Hematopoietic multipotent progenitor cell treated with erythropoietin and hydrocortisone succinate and interleukin-3 and kit ligand, for 8 days (in vitro differentiated cells): Measurements from ENCODE around the gene ADAM8.
"Not testable (repeated sequence)": the region's sequence is repeated elsewhere in the genome, so short reads cannot be mapped to it uniquely, and the experiment has no call there.

Experiments
- DNase-seq: peaks from one replicate; pipeline ENCODE4 v3.0.0-alpha.2; 2015

ADAM8 gene

DNA sequence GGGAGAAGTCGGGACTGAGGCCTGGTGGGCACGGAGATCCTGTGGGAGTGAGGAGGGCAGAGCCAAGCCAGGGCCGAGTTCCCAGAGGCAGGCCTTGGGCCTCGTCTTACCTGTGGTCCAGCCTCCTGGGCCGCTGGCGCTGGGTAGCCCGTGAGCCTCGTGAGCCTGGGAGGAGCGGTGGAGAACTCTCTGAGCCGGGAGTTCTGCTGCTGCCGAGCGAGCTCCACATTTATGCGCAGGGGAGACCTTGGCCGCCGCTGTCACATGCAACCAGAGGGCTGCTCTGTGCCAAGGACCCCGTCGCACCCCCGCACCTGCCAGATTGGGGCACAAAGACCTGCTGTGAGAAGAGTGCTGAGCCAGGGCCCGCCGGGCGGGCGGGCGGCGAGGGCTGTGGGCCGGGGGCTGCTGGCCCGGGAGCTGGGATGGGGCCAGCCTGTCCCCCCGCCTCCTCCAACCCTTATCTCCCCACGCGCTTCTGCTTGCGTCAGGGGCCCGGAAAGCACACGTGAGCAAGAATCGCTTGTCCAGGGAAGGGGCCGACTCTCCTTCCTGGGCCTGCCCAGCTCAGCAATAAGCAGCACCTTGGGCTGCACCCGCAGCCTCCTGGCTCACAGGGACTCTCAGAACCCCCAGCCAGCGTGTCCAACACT, 28.9 kb downstream of the ADAM8 start:
- no peak for DNase-seq

DNA sequence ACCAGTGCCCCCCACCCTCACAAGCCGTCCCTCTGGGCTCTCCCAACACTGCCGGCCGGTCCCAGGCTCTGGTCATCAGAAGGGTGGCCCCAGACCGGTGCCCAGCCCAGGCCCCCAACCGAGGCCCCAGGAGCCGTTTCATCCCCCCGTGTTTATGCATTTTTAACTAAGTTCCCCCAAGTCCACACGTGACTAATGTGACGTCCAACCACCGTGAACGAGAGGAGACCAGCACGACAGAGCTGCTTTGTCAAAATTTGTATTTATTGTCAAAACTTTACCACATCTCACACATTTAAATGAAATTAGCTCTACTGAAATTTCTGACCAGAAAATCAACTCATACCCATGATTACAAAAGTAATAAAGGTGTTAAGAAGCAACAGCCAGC, 30.4 kb downstream of the ADAM8 start:
- DNase-seq: no peak

DNA sequence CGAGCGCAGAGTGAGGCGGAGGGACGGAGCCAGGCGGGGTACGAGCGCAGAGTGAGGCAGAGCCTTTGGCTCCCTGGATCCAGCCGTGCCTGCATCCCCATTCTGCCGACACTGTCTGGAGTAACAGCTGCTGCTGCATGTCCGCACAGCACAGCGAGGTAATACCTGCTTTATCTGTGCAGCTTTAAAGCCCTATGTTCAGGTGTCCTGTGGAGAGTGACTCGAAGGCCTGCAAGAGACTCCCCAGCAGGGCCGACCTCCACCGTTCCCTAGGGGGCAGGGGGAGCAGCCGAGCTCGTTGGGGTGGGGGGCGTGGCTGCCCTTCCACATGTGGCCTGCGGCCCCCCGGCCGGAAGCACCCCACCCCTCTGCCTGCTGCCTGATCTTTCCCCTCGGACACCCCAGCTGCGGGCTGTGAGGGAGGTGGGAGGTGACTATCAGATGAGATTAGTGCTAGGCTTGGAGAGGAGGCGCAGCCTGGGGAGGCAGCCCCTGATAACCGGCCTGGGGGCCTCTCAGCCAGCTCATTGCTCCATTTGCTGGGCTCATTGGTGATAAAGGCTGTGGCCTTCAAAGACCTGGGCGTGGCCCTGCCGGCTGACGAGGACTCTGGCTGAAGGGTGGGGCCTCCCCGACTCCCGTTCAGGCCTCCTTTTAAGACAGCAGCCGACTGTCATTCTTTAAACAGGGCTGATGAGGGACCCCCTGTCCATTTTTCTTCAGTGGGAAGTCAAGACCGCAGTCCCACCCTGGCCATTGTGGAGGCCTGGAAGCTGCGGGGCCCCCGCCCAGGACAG, 31.0 kb downstream of the ADAM8 start:
- peak; percentile 98 for DNase-seq

DNA sequence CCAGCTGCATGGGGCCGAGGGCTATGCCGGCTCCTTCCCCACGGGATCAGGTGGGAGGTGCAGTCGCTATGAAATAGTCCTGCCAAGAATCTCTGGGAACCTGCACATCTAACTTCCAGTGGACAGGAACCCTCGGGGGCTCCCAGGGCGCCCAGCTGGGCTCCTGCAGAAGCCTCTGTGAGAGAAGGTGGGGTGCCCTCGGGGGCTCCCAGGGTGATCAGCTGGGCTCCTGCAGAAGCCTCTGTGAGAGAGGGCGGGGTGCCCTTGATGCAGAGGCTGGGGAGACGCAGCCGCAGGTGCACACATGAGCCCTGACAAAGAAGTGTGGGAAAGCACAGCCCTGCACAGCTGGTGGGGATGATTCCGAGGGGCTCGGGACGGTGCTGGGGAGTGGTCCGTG, 33.1 kb downstream of the ADAM8 start:
- DNase-seq: no peak

DNA sequence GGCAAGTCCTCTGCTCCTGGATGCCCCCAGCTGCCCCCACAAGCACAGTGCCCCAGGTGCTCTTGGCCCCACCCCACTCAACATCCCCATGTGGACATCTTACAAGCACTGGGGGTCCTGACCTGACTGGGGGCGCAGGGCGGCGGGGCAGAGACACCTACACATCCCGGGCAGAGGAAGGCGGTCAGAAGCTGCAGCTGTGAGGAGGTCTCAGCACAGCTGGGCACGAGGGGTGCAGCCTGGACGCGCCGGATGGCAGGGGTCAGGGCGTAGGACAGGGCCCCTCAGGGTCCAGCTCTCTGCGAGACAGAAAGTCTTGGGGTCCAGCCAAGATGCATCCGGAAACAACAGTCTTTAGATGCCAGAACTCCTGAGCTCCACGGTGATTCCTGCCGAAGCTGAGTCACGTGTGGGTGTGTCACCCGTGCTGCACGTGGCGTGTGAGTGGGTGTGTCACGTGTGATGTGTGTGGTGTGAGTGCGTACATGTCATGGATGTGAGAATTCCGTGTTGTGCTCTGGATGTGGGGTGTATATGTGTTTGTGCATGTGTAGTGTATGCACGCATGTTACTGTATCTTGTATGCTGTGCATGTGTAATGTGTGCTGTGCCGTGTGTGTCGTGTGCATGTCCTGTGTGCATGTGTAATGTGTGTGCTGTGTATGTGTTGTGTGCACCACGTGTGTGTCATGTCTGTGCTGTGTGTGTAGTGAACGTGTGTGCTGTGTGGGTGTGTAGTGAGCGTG, 33.9 kb downstream of the ADAM8 start:
- no peak for DNase-seq

DNA sequence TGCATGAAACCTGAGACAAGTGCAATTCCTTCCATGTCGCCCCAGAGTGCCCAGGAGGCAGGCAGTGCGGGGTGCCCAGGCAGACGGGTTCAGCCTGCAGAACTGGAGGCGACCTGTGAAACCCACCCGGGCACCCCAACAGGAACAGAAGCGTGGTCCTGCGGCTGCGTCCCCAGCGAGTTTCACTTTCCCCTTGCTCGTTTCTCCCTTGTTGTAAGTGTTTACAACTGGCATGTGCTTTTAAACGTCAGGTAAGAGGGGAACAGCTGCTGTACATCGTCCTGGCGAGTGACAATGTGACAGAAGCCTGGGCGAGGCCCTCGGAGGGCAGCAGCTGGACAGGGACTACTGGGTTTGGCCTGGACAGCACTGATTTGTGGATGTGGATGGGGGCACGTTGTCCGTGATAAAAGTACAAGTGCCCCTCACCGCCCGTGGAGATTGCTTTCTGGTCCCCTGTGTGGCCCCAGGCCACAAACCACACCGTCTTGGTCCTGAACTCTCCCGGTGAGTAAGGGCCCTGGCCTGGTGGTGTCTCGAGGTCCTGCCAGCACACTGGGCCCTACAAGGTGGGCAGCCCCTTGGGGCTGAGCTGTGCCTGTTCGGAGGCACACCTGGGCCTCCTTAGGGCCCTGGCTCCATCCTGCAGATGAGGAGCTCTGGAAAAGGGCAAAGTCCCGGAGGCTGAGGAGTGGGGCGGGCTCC, 35.0 kb downstream of the ADAM8 start:
- no peak for DNase-seq

DNA sequence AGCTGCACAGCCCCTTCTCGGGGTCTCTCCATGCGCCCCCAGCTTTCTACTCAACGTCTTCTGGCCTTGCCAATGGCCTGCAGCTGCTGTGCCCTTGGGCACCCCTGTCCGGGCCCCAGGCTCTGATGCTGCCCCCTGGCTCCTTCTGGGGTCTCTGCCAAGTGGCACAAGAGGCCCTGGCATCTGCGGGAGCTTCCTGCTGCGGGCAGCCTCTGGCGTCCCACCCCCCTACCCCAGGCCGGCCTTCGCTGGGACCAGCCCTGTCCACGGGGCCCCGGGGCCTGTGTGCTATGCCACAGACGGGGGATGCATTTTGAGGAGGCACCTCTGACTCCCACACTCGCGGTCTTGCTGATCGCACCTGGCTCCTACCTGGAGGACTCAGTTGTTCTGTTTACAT, 36.7 kb downstream of the ADAM8 start:
- no peak for DNase-seq

DNA sequence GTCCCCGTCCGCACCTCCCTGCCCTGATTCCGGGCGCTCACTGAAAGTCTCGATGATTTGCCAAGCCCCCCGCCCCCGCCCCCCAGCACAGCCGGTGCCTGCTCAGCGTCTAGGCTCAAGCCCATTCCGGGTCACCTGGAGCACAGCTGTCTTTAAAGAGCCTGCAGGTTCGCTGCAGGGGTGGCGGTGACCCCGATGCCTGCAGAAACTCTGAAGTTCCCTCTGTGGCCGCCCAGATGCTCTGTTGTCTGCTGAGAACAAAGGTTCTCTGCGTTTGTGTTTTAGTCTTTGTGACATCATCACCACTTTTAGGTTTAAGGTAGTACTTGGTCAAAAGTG, 38.2 kb downstream of the ADAM8 start:
- DNase-seq: no peak

DNA sequence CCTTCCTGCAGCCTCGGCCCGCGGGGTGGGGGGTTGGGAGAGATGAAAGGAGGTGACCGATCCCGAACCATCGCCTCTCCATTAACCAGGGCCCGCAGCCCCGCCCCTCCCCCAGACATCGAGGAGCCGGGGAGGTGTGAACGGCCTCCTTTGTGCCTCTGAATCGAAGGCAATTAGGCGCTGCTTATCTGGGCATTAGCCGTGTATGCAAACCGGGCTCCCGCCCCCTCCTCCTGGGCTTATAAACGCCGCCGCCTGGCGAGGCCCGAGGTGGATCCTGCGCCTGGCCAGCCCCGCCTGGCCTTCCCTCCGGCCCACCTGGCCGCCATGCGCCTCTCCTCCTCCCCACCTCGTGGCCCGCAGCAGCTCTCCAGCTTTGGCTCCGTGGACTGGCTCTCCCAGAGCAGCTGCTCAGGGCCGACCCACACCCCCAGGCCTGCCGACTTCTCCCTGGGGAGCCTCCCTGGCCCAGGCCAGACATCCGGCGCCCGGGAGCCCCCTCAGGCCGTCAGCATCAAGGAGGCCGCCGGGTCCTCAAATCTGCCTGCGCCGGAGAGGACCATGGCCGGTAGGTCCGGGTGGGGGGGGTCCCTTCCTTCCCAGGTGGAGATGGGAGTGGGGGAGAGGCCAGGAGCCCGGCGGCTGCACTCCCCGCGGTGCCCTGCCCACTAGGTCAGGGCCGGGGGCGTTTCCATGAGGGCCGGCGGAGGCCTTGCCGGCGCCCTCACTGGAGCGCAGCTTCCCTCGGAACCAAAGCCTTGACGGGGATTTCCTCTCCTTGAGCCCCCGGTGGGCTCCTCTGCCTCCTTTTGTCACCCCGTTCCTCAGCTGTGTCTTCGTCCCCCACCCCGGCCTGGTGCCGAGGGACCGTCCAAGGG, 38.8 kb downstream of the ADAM8 start, which contains the start of gene VENTX:
Gene VENTX, plus strand, starts transcription at position 268 of the 878 bp plus-strand sequence. Its CDS starts 60 bp downstream, at position 328.
- peak; percentile 25 for DNase-seq

DNA sequence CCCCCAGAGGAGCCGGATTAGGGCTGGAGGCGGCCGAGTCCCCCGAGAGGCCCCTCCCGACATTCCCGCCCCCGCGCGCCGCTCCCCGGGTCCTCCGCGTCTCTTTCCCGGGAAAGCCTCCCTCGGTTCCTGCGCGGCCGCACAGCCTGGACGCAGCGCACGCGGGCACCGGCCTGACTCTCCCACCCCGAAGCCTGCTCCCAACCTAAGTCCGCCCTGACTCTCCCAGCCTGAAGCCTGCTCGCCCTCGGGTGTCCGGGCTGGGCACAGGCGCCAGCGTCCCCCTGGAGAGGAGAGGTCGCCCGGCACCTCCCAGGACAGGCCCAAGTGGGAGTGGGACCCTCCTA, 39.5 kb downstream of the ADAM8 start:
- DNase-seq: no peak

DNA sequence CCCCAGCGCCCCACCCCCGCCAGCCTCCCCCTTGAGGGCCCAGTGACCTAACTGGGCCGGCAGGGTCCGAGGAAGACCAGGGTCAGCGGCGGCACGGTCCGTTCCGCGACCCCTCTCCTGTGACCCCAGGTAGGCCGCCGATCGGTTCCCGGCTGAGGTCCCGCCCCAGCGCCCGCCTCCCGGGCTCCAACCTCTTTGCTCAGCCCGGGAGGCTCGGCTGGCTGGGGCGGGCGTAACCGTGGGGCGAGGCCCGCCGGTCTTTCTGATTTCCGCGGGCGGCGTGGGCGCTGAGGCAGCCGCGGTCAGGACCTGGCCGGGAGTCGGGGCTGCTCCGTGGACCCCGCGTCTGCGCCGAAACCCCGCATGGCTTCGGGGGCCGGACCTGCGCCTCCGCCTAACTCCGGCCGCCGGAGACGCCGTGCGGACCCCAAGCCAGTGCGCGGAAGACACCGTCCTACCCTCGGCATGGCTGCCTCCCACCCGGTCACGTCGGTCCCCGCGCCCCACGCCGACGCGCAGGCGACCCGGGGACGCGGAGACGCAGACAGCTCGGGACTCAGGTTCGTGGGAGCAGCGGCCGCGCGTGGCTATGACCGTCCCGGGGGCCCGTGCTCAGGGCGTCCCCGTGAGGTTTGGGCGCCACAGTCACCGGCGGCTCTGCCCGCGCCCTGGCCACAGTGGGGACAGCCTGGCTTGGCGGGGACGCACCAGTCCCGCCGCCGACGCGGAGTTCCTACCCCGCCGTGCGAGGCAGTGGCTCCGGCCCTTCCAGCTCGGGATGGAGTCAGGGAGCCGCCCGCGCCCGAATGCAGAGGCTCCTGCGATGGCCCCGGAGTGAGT, 40.0 kb downstream of the ADAM8 start:
- DNase-seq: no peak

DNA sequence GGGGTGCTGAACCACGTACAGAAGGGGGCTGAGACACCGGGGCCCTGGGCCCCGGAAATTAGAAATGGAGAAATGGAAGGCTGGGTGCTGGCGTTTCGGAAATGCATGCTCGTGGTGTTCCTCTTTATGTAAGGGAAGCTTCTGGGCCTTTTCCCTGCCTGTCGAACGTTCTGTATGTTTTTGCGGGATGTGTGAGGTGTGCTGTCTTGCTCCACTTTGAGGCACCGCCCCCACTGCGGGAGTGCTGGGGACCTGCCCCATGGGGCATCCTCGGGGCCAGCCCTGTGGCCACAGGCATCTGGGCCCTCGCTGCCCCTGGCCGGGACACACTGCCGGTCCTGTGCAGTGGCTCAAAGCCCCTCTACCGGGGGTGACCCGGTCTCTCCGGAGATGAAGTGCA, 40.7 kb downstream of the ADAM8 start:
- no peak for DNase-seq

DNA sequence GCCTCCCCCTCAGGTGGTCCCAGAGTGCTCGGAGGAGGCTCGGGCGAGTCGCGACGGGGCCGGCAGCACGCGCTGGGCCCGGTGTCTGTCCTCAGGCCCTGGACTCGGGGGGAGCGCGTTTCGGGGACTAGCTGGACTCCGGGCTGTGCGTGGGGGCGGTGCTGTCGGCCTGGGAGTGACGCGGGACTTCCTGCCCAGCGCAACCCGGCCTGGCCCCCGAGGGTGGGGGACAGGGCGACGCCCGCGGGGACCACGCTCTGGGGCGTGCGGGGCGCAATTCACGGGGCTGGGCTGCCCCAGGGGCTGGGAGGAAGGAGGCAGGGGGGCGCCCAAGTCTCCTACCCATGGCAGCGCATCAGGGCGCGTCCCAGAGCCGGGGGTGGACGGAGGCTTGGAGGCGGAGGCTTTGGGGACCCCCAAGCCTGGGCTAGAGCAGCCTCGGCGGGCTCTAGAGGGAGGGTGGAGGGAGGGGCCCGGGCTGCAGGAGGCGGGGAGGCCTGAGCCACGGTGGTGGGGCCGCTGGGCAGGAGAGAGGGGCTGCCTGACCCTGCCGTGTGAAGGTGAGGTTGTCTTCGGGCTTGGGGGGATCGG, 41.3 kb downstream of the ADAM8 start:
- no peak for DNase-seq

DNA sequence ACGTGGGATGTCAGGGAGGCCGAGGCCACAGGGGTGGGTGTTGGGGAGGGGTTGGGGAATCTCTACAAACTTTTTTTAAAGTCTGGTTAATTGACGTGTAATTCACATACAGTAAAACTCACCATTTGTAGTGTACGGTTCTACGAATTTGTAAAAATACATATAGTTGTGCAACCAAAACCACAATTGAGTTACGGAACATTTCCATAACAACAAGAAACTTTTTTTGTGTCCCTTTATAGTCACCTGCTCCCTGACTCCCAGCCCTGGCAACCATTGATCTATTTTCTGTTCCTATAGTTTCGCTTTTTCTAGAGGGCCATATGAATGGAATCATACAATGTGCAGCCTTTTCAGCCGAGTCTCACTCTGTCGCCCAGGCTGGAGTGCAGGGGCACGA, 41.9 kb downstream of the ADAM8 start:
- not testable (repeated sequence) for DNase-seq

DNA sequence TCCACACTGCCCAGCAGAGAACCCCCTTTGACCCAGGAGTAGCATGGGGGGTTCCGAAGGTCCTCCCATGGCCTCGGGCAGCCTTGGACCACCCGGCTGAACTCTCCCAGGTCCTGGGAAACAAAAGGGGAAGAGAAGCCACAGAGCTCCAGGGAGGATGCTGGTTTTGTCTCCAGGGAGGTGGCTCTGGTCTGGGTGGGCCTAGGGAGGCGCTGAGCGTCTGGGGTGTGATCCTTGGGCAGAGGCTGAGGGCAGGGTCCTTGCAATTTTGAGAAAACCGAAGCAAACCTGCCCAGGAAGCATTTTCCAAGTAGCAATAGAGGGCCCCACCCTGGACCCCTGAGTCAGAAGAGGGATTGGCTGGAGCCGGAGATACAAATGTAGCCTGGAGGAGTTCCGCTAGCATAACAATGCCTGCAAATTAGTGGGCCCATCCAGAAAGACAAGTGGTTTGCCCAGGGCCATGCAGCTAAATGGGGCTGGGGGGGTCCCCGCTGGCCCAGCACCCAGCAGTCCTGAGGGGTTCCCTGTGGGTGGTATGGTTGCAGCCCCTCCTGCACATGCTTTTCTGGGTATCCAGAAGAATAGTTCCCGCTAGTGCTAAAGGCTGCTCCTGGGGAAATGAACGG, 44.6 kb downstream of the ADAM8 start:
- DNase-seq: no peak

DNA sequence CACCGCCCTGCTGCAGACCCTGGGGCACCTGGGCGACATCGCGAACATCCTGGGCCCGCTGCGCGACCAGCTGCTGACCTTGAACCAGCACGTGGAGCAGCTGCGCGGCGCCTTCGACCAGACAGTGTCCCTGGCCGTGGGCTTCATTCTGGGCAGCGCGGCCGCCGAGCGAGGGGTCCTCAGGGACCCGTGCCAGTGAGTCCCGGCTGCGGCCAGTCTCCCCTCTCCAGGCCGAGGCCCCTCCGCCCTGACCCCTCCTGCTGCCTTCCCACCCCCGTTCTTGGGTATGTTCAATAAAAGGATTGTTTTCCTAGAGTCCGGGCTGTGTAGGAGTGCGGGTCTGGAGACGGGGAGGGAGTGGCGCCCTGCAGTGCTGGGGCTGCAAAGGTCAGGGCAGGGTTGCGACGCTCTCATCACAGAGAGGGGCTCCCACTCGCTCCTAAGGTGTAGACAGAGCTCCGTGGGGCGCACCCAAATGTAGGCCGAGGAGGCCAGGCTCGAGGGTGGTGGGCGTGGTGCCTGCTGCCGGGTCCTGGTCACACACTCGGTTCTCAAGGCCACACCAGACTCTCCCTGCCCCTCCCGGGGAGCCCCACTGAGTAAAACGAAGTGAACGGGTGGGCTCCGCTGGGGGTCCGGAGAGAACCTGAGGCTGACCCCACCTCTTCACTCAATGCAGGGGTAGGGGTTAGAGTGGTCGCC, 45.3 kb downstream of the ADAM8 start:
- no peak for DNase-seq

DNA sequence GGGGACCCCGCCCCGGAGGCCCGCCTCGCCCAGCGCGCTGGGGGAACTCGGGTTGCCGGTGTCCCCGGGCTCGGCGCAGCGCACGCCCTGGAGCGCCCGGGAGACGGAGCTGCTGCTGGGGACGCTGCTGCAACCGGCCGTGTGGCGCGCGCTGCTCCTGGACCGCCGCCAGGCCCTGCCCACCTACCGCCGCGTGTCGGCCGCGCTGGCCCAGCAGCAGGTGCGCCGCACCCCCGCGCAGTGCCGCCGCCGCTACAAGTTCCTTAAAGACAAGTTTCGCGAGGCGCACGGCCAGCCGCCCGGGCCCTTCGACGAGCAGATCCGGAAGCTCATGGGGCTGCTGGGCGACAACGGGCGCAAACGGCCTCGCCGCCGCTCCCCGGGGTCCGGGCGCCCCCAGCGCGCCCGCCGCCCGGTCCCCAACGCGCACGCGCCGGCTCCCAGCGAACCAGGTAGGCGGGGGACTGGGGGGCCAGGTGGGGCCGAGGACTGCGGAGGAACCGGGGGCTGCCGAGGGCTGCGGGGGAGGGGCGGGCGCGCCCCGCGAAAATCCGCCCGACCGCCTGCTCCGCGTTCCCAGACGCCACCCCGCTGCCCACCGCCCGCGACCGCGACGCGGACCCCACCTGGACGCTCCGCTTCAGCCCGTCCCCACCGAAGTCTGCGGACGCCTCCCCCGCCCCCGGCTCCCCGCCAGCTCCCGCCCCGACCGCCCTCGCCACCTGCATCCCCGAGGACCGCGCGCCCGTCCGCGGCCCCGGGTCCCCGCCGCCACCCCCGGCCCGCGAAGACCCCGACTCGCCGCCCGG, 46.1 kb downstream of the ADAM8 start:
- peak; percentile 20 for DNase-seq

DNA sequence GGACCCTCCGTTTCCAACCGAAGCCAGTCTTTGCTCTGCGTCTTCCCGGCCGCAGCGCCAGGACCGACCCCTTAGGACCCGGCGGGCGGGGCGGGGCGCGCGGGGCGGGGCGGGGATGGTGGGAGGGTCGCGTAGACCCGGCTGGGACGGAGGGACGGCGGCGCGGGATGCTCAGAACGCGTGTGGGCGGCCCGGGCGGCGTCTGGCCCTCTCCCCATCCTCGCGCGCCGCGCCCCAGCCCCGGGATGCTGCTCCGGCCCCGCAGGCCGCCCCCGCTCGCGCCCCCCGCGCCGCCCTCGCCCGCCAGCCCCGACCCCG, 46.7 kb downstream of the ADAM8 start, which contains the start of gene UTF1:
Gene UTF1, plus strand, starts transcription at position 174 of the 318 bp plus-strand sequence. Its CDS starts 72 bp downstream, at position 246.
- DNase-seq: no peak
